Stimulated activated CD4-positive, alpha-beta T cell treated with anti-CD3 and anti-CD28 coated beads, TNF-alpha, amount 100 ng/mL, for 1 hour (primary cell): Measurements from ENCODE around the gene FERMT2.

ENCODE experiments used
- DNase-seq, 3 donors: peaks; one replicate each; pipeline ENCODE4 v3.0.0-alpha.2; 2020; ENCODE audit warnings: low read depth in 3 of 3, low spot score in 1 of 3

Gene FERMT2, protein sequence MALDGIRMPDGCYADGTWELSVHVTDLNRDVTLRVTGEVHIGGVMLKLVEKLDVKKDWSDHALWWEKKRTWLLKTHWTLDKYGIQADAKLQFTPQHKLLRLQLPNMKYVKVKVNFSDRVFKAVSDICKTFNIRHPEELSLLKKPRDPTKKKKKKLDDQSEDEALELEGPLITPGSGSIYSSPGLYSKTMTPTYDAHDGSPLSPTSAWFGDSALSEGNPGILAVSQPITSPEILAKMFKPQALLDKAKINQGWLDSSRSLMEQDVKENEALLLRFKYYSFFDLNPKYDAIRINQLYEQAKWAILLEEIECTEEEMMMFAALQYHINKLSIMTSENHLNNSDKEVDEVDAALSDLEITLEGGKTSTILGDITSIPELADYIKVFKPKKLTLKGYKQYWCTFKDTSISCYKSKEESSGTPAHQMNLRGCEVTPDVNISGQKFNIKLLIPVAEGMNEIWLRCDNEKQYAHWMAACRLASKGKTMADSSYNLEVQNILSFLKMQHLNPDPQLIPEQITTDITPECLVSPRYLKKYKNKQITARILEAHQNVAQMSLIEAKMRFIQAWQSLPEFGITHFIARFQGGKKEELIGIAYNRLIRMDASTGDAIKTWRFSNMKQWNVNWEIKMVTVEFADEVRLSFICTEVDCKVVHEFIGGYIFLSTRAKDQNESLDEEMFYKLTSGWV

DNA sequence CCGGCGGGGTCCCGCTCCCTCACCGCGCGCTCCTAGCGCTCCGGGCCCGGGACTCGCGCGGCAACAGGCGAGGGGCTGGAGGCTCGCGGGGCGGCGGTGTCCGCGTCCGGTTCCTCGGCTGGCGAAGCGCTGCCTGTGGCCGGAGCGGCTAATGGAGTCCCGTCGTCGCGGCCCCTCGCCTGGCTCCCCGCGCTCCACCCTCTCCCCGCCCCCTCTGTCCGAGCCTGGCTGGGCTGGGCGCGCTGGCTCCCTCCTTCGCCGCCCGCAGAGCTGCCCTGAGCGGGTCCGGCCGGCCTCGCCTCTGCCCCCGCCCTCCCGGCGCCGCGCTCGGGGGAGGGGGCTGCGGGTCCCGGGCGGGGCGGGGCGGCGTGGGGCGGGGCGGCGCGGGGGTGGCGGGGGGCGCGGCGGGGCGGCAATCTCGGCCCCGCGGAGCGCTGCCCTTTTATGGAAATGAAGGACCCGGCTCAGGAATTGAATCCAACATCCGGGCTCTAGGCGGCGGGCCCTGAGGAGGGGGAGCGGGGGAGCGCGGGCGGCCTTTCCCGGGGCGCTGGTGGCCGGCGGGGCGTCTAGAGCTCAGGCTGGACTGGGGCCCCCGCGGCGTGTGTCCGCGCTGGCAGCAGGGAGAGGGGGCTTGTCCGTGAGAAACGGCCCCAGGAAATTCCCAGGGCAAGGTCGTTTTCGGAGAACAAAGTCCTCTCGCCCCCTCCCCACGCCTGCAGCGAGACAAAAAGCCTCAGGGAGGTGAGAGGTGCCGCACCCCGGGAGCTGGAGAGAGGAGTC is at the start of gene FERMT2:
FERMT2 (minus strand) TSS at position 153 of the 783 bp plus-strand sequence. CDS start 482 bp downstream, outside the sequence.
- DNase-seq, result no peak

DNA sequence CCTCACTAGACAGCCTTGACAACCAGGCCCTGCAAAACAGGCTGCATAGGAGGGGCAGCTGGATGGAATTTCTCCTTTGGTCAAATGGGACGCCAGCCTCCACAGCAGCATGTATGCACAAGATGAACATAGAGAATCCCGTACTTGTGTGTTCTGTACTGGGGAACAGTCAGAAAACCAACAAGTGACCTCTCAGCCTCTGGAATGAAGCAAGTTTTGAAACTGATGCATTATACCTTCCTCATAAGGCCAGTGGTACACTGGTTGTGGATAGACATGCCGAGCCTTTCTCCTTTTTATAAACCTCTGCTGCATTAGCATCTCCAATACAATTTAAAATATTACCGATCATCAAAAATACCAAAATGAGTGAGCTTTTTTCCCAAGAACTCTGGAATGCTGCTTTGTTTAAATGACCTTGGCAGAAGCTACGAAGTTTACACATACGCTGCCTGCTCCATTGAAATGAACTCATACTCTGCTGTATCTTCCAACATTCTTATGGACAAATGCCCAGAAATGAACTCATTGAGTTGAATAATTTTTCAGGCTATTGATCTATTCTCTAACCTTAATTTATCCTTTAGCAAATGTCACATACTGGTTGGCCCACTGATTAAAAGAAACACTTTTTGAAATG is 47.6 kb upstream of the FERMT2 start:
- DNase-seq, result no peak

DNA sequence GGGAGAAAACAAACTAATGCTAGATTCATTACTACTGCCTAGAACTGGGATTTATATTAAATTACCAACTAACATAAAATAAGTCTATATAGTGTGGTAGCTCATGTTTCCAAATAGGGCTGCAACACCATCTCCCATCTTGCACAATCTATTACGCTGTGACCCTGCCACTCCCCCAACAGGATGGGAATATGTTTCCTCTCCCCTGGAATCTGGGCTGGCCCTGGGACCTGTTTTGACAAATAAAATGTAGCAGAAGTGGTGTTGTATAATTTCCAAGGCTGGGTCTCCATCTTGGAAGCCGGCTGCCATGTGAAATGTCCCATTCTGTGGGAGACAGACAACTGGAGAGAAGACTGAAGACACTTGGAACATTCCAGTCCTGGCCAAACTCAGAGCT is 45.6 kb upstream of the FERMT2 start:
- DNase-seq, result no peak

- no peak for DNase-seq
Measured at GRCh38 chr14:52995998-52996397, 45.1 kb upstream of the FERMT2 start.

DNA sequence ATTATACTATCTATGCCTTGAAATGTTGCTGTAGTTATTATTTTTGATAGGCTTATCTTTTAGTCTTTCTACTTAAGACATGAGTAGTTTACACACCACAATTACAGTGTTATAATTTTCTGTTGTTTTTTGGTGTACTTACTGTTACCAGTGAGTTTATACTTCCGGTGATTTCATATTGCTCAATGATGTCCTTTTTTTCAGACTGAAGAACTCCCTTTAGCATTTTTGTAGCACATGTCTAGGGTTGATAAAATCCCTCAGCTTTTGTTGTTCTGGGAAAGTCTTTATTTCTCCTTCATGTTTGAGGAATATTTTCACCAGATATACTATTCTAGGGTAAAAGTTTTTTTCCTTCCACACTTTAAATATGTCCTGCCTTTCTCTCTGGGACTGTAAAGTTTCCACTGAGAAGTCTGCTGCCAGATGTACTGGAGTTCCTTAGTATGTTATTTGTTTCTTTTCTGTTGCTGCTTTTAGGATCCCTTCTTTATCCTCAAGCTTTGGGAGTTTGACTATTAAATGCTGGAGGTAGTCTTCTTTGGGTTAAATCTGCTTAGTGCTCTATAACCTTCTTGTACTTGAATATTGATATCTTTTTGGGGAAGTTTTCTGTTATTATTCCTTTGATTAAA is 41.5 kb upstream of the FERMT2 start:
- no peak for DNase-seq

- no peak for DNase-seq
Measured at GRCh38 chr14:52988139-52988538, 37.3 kb upstream of the FERMT2 start.

DNA sequence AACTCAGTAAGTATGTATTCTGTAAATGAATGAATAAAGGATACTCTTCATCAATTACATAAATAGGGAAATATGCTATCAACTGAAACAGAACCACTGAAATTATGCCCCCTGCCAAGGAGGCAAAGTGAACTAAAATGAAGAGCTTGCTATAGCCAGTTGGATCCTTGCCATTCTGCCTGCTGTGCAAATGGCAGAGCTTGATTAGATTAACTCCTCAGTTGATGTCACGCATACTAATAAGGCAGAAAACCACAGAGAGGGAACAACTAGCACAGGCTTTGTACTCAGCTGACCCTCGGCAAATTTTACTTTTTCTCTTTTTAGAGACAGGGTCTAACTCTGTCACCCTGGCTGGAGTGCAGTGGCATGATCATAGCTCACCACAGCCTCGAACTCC is 36.7 kb upstream of the FERMT2 start:
- DNase-seq, result no peak

GRCh38 chr14:52987042-52987441 is 36.2 kb upstream of the FERMT2 start:
- no peak for DNase-seq

GRCh38 chr14:52977798-52978197 is 26.9 kb upstream of the FERMT2 start:
- no peak for DNase-seq

DNA sequence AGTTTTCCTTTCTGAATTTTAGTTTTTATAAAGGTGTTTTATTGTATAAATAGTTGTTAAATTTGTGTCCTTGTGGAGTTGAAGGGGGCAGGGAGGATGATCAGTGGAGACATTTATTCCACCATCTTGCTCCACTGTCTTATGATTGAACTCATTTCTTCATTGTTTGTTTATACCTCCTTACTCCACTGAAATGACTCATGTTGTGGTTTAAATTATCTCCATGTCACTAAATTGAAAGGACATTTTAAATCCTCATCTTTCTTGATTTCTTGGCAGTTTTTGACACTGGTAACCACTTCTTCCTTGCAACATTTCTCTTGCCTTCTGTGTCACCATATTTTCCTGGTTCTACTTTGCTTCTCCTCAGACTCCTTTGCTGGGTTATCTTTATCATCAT is 23.6 kb upstream of the FERMT2 start:
- DNase-seq, result no peak

GRCh38 chr14:52961060-52961639 is 10.3 kb upstream of the FERMT2 start:
- DNase-seq, result peak in 2 of 3 donors; percentile 31 to 35

DNA sequence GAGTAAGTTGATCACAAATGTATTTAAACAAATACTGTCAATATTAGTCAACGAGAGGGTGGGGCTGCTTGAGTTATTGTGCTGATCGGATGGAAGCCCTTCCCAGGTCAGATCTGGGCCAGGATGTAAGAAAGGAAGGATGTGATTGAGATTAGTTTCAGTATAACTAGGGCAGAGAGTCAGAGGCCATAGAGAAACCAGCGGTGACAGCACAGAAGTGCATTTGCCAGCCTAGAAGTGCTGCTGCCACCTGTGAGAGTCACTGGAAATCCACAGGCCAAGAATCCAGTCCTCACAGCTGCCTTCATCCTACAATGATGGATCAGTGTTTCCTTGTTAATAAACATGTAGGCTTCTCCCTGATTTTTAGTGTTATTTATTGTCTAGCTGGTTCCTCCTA is 9.8 kb upstream of the FERMT2 start:
- DNase-seq, result no peak

GRCh38 chr14:52954346-52955214 is 3.7 kb upstream of the FERMT2 start:
- no peak for DNase-seq

DNA sequence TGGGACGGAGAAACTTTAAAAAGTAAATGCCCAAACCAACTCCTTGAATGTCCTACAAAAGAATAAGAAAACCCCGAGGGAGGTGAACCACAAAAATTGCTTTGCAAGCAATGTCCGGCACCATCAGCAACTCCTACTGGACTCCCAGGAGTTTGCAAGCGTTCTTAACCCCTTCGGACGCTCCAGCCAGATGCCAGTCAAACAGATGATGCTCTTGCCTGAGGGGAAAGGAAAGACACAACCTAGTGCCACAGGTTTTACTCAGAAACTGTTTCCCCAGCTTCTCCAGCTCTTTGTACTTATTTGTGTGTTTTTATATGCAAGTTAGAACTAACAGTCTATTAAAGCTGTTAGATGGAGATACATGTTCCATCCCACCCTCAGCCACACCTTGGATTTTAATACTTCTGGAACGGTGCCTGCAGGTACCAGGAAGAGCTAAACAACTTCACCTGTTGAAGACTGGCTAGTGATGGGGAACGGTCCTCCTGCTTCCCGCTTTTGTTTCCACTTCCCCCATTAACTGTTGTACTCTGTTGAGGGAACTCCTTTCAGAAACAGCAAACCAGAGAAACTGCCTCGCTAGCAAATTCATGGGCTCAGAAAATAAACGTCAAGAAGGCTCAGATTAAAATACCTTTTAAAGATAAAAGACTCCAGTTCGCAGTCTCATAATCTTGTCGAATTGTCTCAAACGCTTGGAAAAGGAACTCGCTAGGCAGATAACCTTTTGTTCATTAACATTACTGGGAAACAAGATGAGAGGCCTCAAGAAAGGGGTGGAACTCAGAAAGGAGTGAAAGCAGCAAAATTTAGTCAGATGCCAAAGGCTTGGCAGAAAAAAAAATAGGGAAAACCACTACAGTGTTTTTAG is 1.1 kb upstream of the FERMT2 start:
- DNase-seq, result no peak

DNA sequence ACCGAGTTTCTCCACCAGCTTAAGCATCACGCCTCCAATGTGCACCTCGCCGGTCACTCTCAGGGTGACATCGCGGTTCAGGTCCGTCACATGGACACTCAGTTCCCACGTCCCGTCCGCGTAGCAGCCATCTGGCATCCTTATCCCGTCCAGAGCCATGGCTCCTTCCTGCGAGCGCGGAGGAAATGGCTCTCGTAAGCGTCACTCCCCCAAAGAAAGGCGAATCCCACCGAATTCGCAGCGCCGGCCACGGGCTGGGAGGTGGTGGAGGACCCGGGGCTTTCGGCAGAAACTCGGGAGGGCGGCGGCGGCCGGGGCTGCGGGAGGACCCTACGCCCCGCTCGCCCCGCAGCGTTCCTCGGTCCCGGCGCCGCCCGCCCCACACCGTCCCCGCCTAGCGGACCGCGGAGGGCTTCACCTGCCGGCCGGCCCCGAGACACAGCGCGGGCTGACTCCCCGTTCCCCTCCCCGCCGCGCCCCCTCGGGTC is 396 bp downstream of the FERMT2 start:
- peak in 1 of 3 donors; percentile 8 for DNase-seq

GRCh38 chr14:52949711-52950409 is 990 bp downstream of the FERMT2 start:
- DNase-seq, result no peak

DNA sequence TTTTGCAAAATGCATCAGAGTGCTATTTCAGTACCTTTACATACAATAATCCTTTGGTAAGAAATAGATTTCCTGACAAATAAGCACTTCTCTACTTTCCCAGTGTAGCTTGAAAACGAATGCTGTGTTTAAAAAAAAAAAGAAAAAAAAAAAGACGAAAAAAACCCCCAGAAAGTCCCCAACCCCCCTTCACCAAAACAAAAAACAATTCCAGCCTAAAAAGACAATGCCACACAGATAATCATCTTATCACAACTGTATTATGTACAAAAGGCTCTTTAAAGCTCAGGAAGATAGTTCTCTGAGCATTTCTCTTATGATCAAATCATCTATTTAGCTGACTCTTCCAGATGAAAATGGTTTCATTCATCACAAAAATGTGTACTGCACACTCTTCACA is 1.6 kb downstream of the FERMT2 start:
- no peak for DNase-seq

GRCh38 chr14:52948836-52949235 is 2.0 kb downstream of the FERMT2 start:
- DNase-seq, result no peak
